Psoas muscle (tissue), 8 donors: ENCODE measurements around the gene CNGB1. TPM values are rescaled to one million over a fixed set of nuclear protein-coding genes. Genes with fewer than 3 reads are reported as not detected.

Source experiments
- ATAC-seq, 4 donors: fragments of 200-7000 bp; cut with Tn5 transposase; one replicate each; pipeline ENCODE4 v1.9.1; 2020; ENCODE audit warnings: moderate library complexity in 3 of 4, mild to moderate bottlenecking in 2 of 4
- DNase-seq, 2 donors: peaks; one replicate each; pipeline ENCODE4 v3.0.0-alpha.2; 2020
- H3K27ac ChIP-seq: fragments of 200-600 bp; one replicate; pipeline ENCODE4 v1.8.0; 2022
- H3K27me3 ChIP-seq, 3 donors: fragments of 200-600 bp in 1 of 3; one replicate each; pipeline versions ENCODE4 v1.6.1 to v1.8.0; 2013 to 2022; ENCODE audit warnings: low read length in 2 of 3, mild to moderate bottlenecking in 2 of 3, moderate library complexity in 1 of 3; ENCODE audit not compliant: insufficient read depth in 3 of 3
- H3K36me3 ChIP-seq, 2 donors: fragments of 200-600 bp in 1 of 2; one replicate each; pipeline versions ENCODE4 v1.6.1 to v1.8.0; 2013 to 2022; ENCODE audit warnings: low read depth in 1 of 2, mild to moderate bottlenecking in 1 of 2, moderate library complexity in 1 of 2; ENCODE audit not compliant: insufficient read depth in 1 of 2
- H3K4me1 ChIP-seq: fragments of 200-600 bp; one replicate; pipeline ENCODE4 v1.8.0; 2022
- H3K4me3 ChIP-seq: fragments of 200-600 bp; one replicate; pipeline ENCODE4 v1.8.0; 2022; ENCODE audit warnings: mild to moderate bottlenecking
- H3K9me3 ChIP-seq: fragments of 200-600 bp; one replicate; pipeline ENCODE4 v1.8.0; 2022
- CTCF ChIP-seq: fragments of 200-600 bp; IDR thresholded peaks from one replicate; pipeline ENCODE4 v1.8.0; 2022; ENCODE audit warnings: antibody characterized with exemption
- WGBS, 3 donors: extraction: QIAGEN DNeasy Blood & Tissue Kit; methylation state at CpG; one replicate each; pipeline versions ENCODE4 v1.1.6 to v1.1.7; 2013; 5-methylcytosine and 5-hydroxymethylcytosine counted together
- intact Hi-C, 2 donors: fragments of 100-400 bp; cut with DNase I; formaldehyde crosslinking; loops; one replicate each; pipeline versions ENCODE4 v1.11.0 to v1.14.2; 2022
- long read RNA-seq, 2 donors: library from polyadenylated mRNA; unstranded; transcript quantifications; one replicate each; pipeline ENCODE4 v2.0.0, GENCODE V29; 2021
- polyA plus RNA-seq, 3 donors: library from polyadenylated mRNA; stranded (reverse); fragments of 200-250 nt; gene quantifications; one replicate each; pipeline ENCODE4 v1.2.3, GENCODE V29; 2013
- total RNA-seq, 4 donors: library from RNA; stranded (reverse); fragmentation: NEBNext Ultra II Directional in 2 of 4; extraction: Animal tissue kit (Norgen Biotek cat#: 25700) in 2 of 4; gene quantifications; one replicate each; pipeline versions ENCODE4 v1.2.1 to v1.2.4, GENCODE V29; 2021 to 2023
- donor health status: healthy with polysubstance abuse.
- donor health status: DM: no; HTN: no; CAD: no; lungs with moderate emphysema.
- donor health status: Bipolar disorder and iron deficiency.
- donor health status: healthy.
- donor health status: DM: yes; HTN: yes; CAD: no.
- donor health status: DM: no; HTN: no; CAD: no.
- donor health status: DM: no; HTN: no; CAD: no.
- donor health status: DM: yes; HTN: yes; CAD: no.

CNGB1 gene
- total RNA-seq = not detected
- not detected for polyA plus RNA-seq
- long read RNA-seq, donor 1 = 0 reads
- long read RNA-seq, donor 2 = 0 reads

DNA sequence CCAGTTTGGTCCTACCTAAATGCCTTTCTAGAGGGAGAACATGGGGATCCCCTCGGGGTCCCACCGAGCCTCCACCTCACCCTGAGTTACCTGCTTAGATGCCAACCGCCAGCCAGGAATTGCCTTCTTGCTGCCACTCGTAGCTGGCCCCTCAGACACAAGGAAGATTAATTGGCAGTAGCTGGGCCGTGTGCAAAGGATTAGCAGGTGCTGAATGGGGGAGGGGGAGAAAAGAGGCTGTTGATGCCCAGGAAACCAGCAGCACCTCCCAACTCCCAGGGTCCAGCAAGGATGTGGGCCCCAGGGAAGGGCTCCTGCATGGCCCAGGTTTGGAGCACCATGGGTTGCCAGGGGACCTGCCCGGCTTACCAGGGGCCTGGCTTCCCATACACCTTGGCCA is at the start of gene CNGB1:
Gene CNGB1 (minus strand): TSS at position 159 of the 400 bp plus-strand sequence. CDS start 3,842 bp downstream, outside the sequence.
- WGBS, 3 donors = 66 to 71% (median 67%) methylated on average over 6 of the region's 6 CpGs
- no peak for ATAC-seq
- H3K36me3 ChIP-seq = no peaks in the 10 kb centered on the region
- H3K27ac ChIP-seq = no peak within 1 kb of the TSS
- H3K4me3 ChIP-seq = no peak within 1 kb of the TSS
- no peaks in the 10 kb centered on the region for H3K9me3 ChIP-seq
- intact Hi-C loops = no loop called here
- DNase-seq = peak in 1 of 2 donors; percentile 27
- H3K4me1 ChIP-seq = no peaks in the 10 kb centered on the region
- H3K27me3 ChIP-seq = no peaks in the 10 kb centered on the region
- TF ChIP-seq CTCF = no peak

GRCh38 chr16:58019866-58020538 is 49.1 kb upstream of the CNGB1 start:
- Histone ChIP-seq H3K4me1 (peaks cover 8% of the 10 kb centered on the region), H3K27ac (no peak overlapping the region), H3K27me3 (no peaks in the 10 kb centered on the region), H3K4me3 (no peak overlapping the region), H3K9me3 (no peaks in the 10 kb centered on the region), H3K36me3 (peaks cover 0 to 38% of the 10 kb centered on the region in 2 donors)
- ATAC-seq (no peak), DNase-seq (peak in 1 of 2 donors; percentile 19)
- intact Hi-C loops = loop anchor here (1.0 to 5.0 kb wide), 3 partner anchors 102 to 177 kb away; partner anchors contain the start of gene CSNK2A2 (in 1 of the 2)
- WGBS, 3 donors = 76 to 83% (median 79%) methylated on average over 8 of the region's 8 CpGs
- TF ChIP-seq CTCF = no peak

DNA sequence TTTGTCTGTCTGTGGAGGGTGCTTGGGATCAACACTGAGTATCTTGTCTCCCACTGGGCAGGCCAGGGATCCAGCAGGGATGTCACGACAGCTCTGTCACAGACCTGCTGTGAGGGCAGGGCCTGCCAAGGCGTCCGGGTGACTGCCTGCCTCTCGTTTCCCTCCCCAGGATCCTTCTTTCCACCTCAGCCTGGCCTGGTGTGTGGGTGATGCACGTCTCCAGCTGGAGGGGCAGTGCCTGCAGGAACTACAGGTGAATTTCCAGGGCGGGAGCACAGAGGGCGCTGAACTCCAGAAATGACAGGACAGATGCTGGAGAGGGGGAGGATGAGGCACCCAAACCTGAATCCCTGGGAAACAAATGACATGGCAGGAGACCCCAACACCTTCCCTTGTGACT is 47.9 kb upstream of the CNGB1 start:
- Histone ChIP-seq H3K4me3 (no peak overlapping the region), H3K4me1 (peaks cover 6% of the 10 kb centered on the region), H3K27me3 (no peaks in the 10 kb centered on the region), H3K36me3 (peaks cover 0 to 44% of the 10 kb centered on the region in 2 donors), H3K9me3 (no peaks in the 10 kb centered on the region), H3K27ac (no peak overlapping the region)
- intact Hi-C loops = no loop called here
- peak in 1 of 2 donors; percentile 29 for DNase-seq
- no peak for ATAC-seq
- 81 to 88% (median 84%) methylated on average over 7 of the region's 7 CpGs for WGBS, 3 donors
- TF ChIP-seq CTCF = no peak

- no peaks in the 10 kb centered on the region for H3K4me1 ChIP-seq
- H3K9me3 ChIP-seq = no peaks in the 10 kb centered on the region
- DNase-seq (peak in 1 of 2 donors; percentile 26), ATAC-seq (no peak)
- no peaks in the 10 kb centered on the region for H3K27me3 ChIP-seq
- H3K4me3 ChIP-seq = no peak overlapping the region
- 57 to 63% (median 60%) methylated on average over 12 of the region's 12 CpGs for WGBS, 3 donors
- intact Hi-C loops = no loop called here
- H3K27ac ChIP-seq = no peak overlapping the region
- TF ChIP-seq CTCF = no peak
- peaks cover 0 to 61% of the 10 kb centered on the region in 2 donors for H3K36me3 ChIP-seq
Measured at GRCh38 chr16:58016840-58017446, 46.0 kb upstream of the CNGB1 start.
